ENCODE results near the gene RPS6KA4. TPM values are rescaled to one million over a fixed set of nuclear protein-coding genes. Genes with fewer than 3 reads are reported as not detected.
"Not testable (repeated sequence)": the region's sequence is repeated elsewhere in the genome, so short reads cannot be mapped to it uniquely, and the experiment has no call there.

RPS6KA4 gene
- polyA plus RNA-seq, 1 donor (not counting 4 experiments of a cell fraction or from before 2014, with no cell fraction given): 52.4 TPM

- H3K4me3 ChIP-seq (ENCODE audit: control insufficient read depth in 2 of 3, extremely low read depth in 1 of 3, insufficient read depth in 2 of 3, low read depth in 1 of 3, low read length in 3 of 3): no peak overlapping the region
- no peak overlapping the region for H3K27ac ChIP-seq (ENCODE audit: control insufficient read depth, insufficient read depth, low read length)
- dilution Hi-C loops (cut with MboI; ENCODE audit: extremely low pct_ligation_motif_present, low sequenced_read_pairs): no loop called here
- peaks cover 4% of the 10 kb centered on the region for H3K9me3 ChIP-seq (ENCODE audit: control insufficient read depth, low read depth, low read length)
- no peaks in the 10 kb centered on the region for H3K27me3 ChIP-seq (ENCODE audit: control insufficient read depth, extremely low read depth, insufficient read depth, low read length)
- DNase-seq (ENCODE audit: low read depth, low spot score): no peak
- H3K9me1 ChIP-seq (ENCODE audit: control insufficient read depth, extremely low read depth, insufficient read depth, low read length): no peaks in the 10 kb centered on the region
- no peak overlapping the region for H3K4me2 ChIP-seq (ENCODE audit: control insufficient read depth, extremely low read depth, insufficient read depth, low read depth, low read length)
- no peak overlapping the region for H2AFZ ChIP-seq (ENCODE audit: control insufficient read depth, low read length)
- FAIRE-seq: no peak
- H3K4me1 ChIP-seq (ENCODE audit: control insufficient read depth, extremely low read depth, insufficient read depth, low read length): no peaks in the 10 kb centered on the region
- H4K20me1 ChIP-seq (ENCODE audit: control insufficient read depth, extremely low read depth, insufficient read depth, low read length): no peaks in the 10 kb centered on the region
- H3K9ac ChIP-seq (ENCODE audit: control insufficient read depth, extremely low read depth, insufficient read depth, low read length): no peak overlapping the region
- H3K36me3 ChIP-seq (ENCODE audit: control insufficient read depth in 2 of 2, extremely low read depth in 1 of 2, insufficient read depth in 2 of 2, low read length in 2 of 2): no peaks in the 10 kb centered on the region
- TF ChIP-seq, protein P1, sequence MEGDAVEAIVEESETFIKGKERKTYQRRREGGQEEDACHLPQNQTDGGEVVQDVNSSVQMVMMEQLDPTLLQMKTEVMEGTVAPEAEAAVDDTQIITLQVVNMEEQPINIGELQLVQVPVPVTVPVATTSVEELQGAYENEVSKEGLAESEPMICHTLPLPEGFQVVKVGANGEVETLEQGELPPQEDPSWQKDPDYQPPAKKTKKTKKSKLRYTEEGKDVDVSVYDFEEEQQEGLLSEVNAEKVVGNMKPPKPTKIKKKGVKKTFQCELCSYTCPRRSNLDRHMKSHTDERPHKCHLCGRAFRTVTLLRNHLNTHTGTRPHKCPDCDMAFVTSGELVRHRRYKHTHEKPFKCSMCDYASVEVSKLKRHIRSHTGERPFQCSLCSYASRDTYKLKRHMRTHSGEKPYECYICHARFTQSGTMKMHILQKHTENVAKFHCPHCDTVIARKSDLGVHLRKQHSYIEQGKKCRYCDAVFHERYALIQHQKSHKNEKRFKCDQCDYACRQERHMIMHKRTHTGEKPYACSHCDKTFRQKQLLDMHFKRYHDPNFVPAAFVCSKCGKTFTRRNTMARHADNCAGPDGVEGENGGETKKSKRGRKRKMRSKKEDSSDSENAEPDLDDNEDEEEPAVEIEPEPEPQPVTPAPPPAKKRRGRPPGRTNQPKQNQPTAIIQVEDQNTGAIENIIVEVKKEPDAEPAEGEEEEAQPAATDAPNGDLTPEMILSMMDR (optimal IDR thresholded peaks at IDR 0.05 in 1 of 3, IDR thresholded peaks at IDR 0.05 in 1 of 3, conservative IDR thresholded peaks at IDR 0.05 in 1 of 3; ENCODE audit: extremely low read depth in 1 of 3, insufficient read depth in 2 of 3, low read length in 3 of 3): no peak
- no peak for TF ChIP-seq EZH2 (IDR thresholded peaks at IDR 0.05; ENCODE audit: low read length)
- no peaks in the 10 kb centered on the region for H3K79me2 ChIP-seq (ENCODE audit: control insufficient read depth, insufficient read depth, low read length)
Measured at GRCh38 chr11:64415996-64416728, 57.2 kb downstream of the RPS6KA4 start.

DNA sequence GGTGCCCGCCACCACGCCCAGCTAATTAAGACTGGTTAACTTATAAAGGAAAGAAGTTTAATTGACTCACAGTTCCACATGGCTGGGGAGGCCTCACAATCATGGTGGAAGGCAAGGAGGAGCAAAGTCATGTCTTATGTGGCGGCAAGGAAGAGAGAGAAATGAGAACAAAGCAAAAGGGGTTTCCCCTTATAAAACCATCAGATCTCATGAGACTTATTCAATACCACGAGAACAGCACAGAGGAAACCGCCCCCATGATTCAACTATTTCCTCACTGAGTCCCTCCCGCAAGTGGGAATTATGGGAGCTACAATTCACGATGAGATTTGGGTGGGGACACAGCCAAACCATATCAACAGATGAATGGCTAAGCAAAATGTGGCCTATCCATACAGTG, 59.3 kb downstream of the RPS6KA4 start:
- H3K4me2 ChIP-seq (ENCODE audit: control insufficient read depth, extremely low read depth, insufficient read depth, low read depth, low read length); H3K27me3 ChIP-seq (ENCODE audit: control insufficient read depth, extremely low read depth, insufficient read depth, low read length); H3K27ac ChIP-seq (ENCODE audit: control insufficient read depth, insufficient read depth, low read length); H3K9me1 ChIP-seq (ENCODE audit: control insufficient read depth, extremely low read depth, insufficient read depth, low read length); H3K79me2 ChIP-seq (ENCODE audit: control insufficient read depth, insufficient read depth, low read length); H3K4me3 ChIP-seq (ENCODE audit: control insufficient read depth in 2 of 3, extremely low read depth in 1 of 3, insufficient read depth in 2 of 3, low read depth in 1 of 3, low read length in 3 of 3); dilution Hi-C loops (cut with MboI; ENCODE audit: extremely low pct_ligation_motif_present, low sequenced_read_pairs); H3K36me3 ChIP-seq (ENCODE audit: control insufficient read depth in 2 of 2, extremely low read depth in 1 of 2, insufficient read depth in 2 of 2, low read length in 2 of 2); H2AFZ ChIP-seq (ENCODE audit: control insufficient read depth, low read length); H3K9ac ChIP-seq (ENCODE audit: control insufficient read depth, extremely low read depth, insufficient read depth, low read length); H3K4me1 ChIP-seq (ENCODE audit: control insufficient read depth, extremely low read depth, insufficient read depth, low read length); H3K9me3 ChIP-seq (ENCODE audit: control insufficient read depth, low read depth, low read length); DNase-seq (ENCODE audit: low read depth, low spot score); H4K20me1 ChIP-seq (ENCODE audit: control insufficient read depth, extremely low read depth, insufficient read depth, low read length); FAIRE-seq: not testable (repeated sequence)
